ENCODE data around the gene METTL25B. TPM values are rescaled to one million over a fixed set of nuclear protein-coding genes. Genes with fewer than 3 reads are reported as not detected.

The METTL25B gene
- total and polyA plus RNA-seq, 2 of the 4 experiments (the other 2 are of a cell fraction) = 2.3 to 10.1 TPM

DNA sequence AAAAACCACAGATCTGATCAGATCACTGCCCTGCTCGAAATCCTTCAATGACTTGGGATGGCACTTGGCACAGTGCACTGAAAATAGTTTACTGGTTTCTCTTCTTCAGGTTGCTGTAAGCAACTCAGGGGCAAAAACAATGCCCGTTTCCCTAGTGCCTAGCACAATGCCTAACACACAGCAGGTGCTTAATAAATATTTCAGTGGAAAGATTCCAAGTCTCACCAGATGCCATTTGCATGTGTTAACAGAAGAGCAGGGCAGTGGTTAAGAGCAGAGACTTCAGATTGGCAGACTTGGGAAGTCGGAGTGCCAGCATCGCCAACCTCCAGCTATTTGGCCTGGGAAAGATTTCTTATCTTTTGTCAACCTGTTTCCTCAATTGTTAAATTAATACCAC lies 10.9 kb upstream of the METTL25B start:
- H3K4me2 ChIP-seq (ENCODE audit: low read depth, low read length) = no peak overlapping the region
- no peak overlapping the region for H3K23ac ChIP-seq (ENCODE audit: low read depth, low read length)
- no peak for TF ChIP-seq MXI1 (IDR thresholded peaks at IDR 0.05; ENCODE audit: borderline replicate concordance, low read depth, low read length)
- TF ChIP-seq, protein P1, sequence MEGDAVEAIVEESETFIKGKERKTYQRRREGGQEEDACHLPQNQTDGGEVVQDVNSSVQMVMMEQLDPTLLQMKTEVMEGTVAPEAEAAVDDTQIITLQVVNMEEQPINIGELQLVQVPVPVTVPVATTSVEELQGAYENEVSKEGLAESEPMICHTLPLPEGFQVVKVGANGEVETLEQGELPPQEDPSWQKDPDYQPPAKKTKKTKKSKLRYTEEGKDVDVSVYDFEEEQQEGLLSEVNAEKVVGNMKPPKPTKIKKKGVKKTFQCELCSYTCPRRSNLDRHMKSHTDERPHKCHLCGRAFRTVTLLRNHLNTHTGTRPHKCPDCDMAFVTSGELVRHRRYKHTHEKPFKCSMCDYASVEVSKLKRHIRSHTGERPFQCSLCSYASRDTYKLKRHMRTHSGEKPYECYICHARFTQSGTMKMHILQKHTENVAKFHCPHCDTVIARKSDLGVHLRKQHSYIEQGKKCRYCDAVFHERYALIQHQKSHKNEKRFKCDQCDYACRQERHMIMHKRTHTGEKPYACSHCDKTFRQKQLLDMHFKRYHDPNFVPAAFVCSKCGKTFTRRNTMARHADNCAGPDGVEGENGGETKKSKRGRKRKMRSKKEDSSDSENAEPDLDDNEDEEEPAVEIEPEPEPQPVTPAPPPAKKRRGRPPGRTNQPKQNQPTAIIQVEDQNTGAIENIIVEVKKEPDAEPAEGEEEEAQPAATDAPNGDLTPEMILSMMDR (conservative IDR thresholded peaks at IDR 0.05; ENCODE audit: low read depth, low read length) = no peak
- TF ChIP-seq CHD1 (IDR thresholded peaks at IDR 0.05; ENCODE audit: low read depth, low read length) = no peak
- peaks cover 14% of the 10 kb centered on the region for H3K36me3 ChIP-seq (ENCODE audit: control insufficient read depth, insufficient read depth, low read length)
- H3K4me1 ChIP-seq (ENCODE audit: control insufficient read depth, insufficient read depth, low read length) = peaks cover 4% of the 10 kb centered on the region; the same call in 1 of the 2 replicates
- DNase-seq = no peak
- no peak overlapping the region for H2BK5ac ChIP-seq (ENCODE audit: low read depth, low read length, poor library complexity, severe bottlenecking)
- H3K56ac ChIP-seq (ENCODE audit: extremely low read depth, insufficient read depth, low read length) = no peak overlapping the region
- H4K8ac ChIP-seq (ENCODE audit: low read depth in 2 of 2, low read length in 2 of 2) = no peak overlapping the region
- BruUV-seq (replicated peaks) = no TSS peak
- CTCF ChIA-PET = interaction anchor here (1.0 to 1.4 kb wide), 2 partner anchors 9 to 28 kb away, joined by 3 to 5 read pairs; no protein-coding TSS in a partner anchor
- 0 out of 2 replicates have a peak, but pooled peaks cover 3% of the 10 kb centered on the region for H4K20me1 ChIP-seq (ENCODE audit: insufficient read depth, low read length)
- H3K9me1 ChIP-seq (ENCODE audit: insufficient read depth, low read length) = no peaks in the 10 kb centered on the region; the same call in 1 of the 2 replicates
- H3K14ac ChIP-seq (replicated peaks; ENCODE audit: low read depth, low read length) = no peak overlapping the region
- in situ Hi-C loops (cut with MboI; ENCODE audit: low sequenced_read_pairs) = no loop called here
- no peaks in the 10 kb centered on the region for H3K27me3 ChIP-seq (ENCODE audit: control insufficient read depth, insufficient read depth, low read length)
- no peak overlapping the region for H4K91ac ChIP-seq (ENCODE audit: insufficient read depth, low read depth, low read length)
- no CpG with 5 or more reads among the region's 4 CpGs for WGBS, 2 experiments (ENCODE audit: extremely low coverage in 2 of 2, insufficient read length in 1 of 2)
- H3K9me3 ChIP-seq (ENCODE audit: control insufficient read depth, insufficient read depth, low read length) = no peaks in the 10 kb centered on the region
- H2BK15ac ChIP-seq (ENCODE audit: low read depth, low read length) = no peak overlapping the region
- no peak overlapping the region for H3K4ac ChIP-seq (ENCODE audit: low read depth, low read length)
- intact Hi-C loops (cut with micrococcal nuclease) = no loop called here
- no peak overlapping the region for H3K18ac ChIP-seq (ENCODE audit: low read depth, low read length)
- ATAC-seq (ENCODE audit: low read depth) = no peak
- no peak overlapping the region for H3K4me3 ChIP-seq (ENCODE audit: insufficient read depth, low read depth, low read length)
- POLR2A ChIA-PET (ENCODE audit: unreplicated experiment) = no interaction called here
- H4K5ac ChIP-seq (ENCODE audit: low read depth, low read length) = no peak overlapping the region
- no peak overlapping the region for H2AK5ac ChIP-seq (ENCODE audit: low read depth, low read length)
- no peak overlapping the region for H2AFZ ChIP-seq (replicated peaks; ENCODE audit: low read length, poor library complexity)
- H3K9ac ChIP-seq (ENCODE audit: low read depth, low read length) = no peak overlapping the region
- H2BK120ac ChIP-seq (ENCODE audit: low read depth, low read length) = no peak overlapping the region
- peaks cover 0 to 16% of the 10 kb centered on the region in 2 experiments; a peak in 2 of 4 replicates for H3K79me1 ChIP-seq (ENCODE audit: low read depth in 1 of 2, low read length in 2 of 2)
- no peak overlapping the region for H2AK9ac ChIP-seq (replicated peaks; ENCODE audit: low read depth, low read length, poor library complexity)
- H3K27ac ChIP-seq (ENCODE audit: insufficient read depth, low read length) = no peak overlapping the region
- H2BK20ac ChIP-seq (ENCODE audit: low read depth, low read length) = no peak overlapping the region
- dilution Hi-C loops (cut with HindIII; ENCODE audit: low sequenced_read_pairs, unreplicated experiment) = no loop called here

Measured in IMR-90 (cell line).